Panc1 (cell line): Measurements from ENCODE around the gene ANKRD22. TPM values are rescaled to one million over a fixed set of nuclear protein-coding genes. Genes with fewer than 3 reads are reported as not detected.
A peak's percentile ranks its signal among the peaks of the same experiment; 100 is the strongest.

Experiments
- ATAC-seq: fragments of 200-7000 bp; cut with Tn5 transposase; 2 replicates; pipeline ENCODE4 v1.9.1; 2020; ENCODE audit warnings: mild to moderate bottlenecking, moderate library complexity
- BruUV-seq: library from RNA; stranded (reverse); fragments of 400-500 nt; replicated peaks from 2 replicates; lab custom pipeline; 2021; lab: Mats Ljungman, UMichigan
- CTCF ChIA-PET: fragments of 300-600 bp; sonication (Branson Sonifier 250); formaldehyde crosslinking; loops from one replicate; lab custom pipeline; 2022; ENCODE audit warnings: antibody characterized with exemption; lab: Charles Lee
- POLR2A ChIA-PET: fragments of 300-600 bp; sonication (Branson Sonifier 250); formaldehyde crosslinking; loops from one replicate; lab custom pipeline; 2022; ENCODE audit warnings: antibody characterized with exemption; lab: Charles Lee
- DNase-seq: peaks from one replicate; pipeline ENCODE4 v3.0.0-alpha.2; 2010; ENCODE audit warnings: low read depth, low spot score
- H3K27ac ChIP-seq: 2 replicates; pipeline ENCODE4 v1.5.1; 2011; ENCODE audit warnings: mild to moderate bottlenecking, low read length, inconsistent platforms
- H3K27me3 ChIP-seq: fragments of 200-500 bp; sonication (Bioruptor generic); 2 replicates; pipeline ENCODE4 v1.6.0; 2014; ENCODE audit warnings: low read length, inconsistent platforms; ENCODE audit not compliant: control insufficient read depth, insufficient read depth
- H3K36me3 ChIP-seq: fragments of 200-500 bp; sonication (Bioruptor generic); 2 replicates; pipeline ENCODE4 v1.5.1; 2014; ENCODE audit warnings: inconsistent platforms, mild to moderate bottlenecking, low read length, moderate library complexity; ENCODE audit not compliant: control insufficient read depth, insufficient read depth
- H3K4me1 ChIP-seq: 2 replicates; pipeline ENCODE4 v1.5.1; 2011; ENCODE audit warnings: inconsistent platforms, mild to moderate bottlenecking, low read length, moderate library complexity; ENCODE audit not compliant: control insufficient read depth, insufficient read depth
- H3K4me3 ChIP-seq, 2 experiments: 2 replicates each; pipeline ENCODE4 v1.5.1; 2011 to 2012; ENCODE audit warnings: low read depth in 2 of 2, low read length in 2 of 2, mild to moderate bottlenecking in 2 of 2, inconsistent platforms in 1 of 2, moderate library complexity in 1 of 2
- H3K9me3 ChIP-seq: fragments of 200-500 bp; sonication (Bioruptor generic); 2 replicates; pipeline ENCODE4 v1.5.1; 2014; ENCODE audit warnings: low read depth, mild to moderate bottlenecking, inconsistent platforms, low read length, moderate library complexity; ENCODE audit not compliant: control insufficient read depth, insufficient read depth
- CTCF ChIP-seq: fragments of 450-650 bp; IDR thresholded peaks from 2 replicates; pipeline ENCODE4 v1.5.1; 2017; ENCODE audit warnings: mild to moderate bottlenecking
- POLR2AphosphoS5 ChIP-seq: IDR thresholded peaks from 2 replicates; pipeline ENCODE4 v1.6.1; 2012; ENCODE audit warnings: mild to moderate bottlenecking, low read depth, low read length, moderate library complexity
- REST ChIP-seq, 2 experiments: IDR thresholded peaks; 2 replicates each; pipeline ENCODE4 v1.6.1; 2011 to 2012; ENCODE audit warnings: low read depth in 2 of 2, control low read depth in 1 of 2, low read length in 1 of 2, mild to moderate bottlenecking in 1 of 2, moderate library complexity in 1 of 2; ENCODE audit not compliant: insufficient read depth in 1 of 2
- SIN3A ChIP-seq: IDR thresholded peaks from 2 replicates; pipeline ENCODE4 v1.6.1; 2012; ENCODE audit warnings: low read depth, mild to moderate bottlenecking, low read length, moderate library complexity, borderline replicate concordance; ENCODE audit not compliant: insufficient read depth
- TCF7L2 ChIP-seq: IDR thresholded peaks from 2 replicates; pipeline ENCODE4 v1.6.1; 2011; ENCODE audit warnings: mild to moderate bottlenecking, low read depth, low read length, inconsistent platforms
- in situ Hi-C: cut with HindIII; loops from 2 replicates; pipeline ENCODE4 v1.10.0; 2016; ENCODE audit warnings: low sequenced_read_pairs, low pct_unique_long_range_greater_than_20kb
- intact Hi-C: fragments of 100-400 bp; cut with micrococcal nuclease; formaldehyde crosslinking; loops from one replicate; pipeline ENCODE4 v1.10.0; 2022; ENCODE audit not compliant: unreplicated experiment
- total RNA-seq: library from RNA; stranded (reverse); gene quantifications from one replicate; pipeline ENCODE4 v1.2.1, GENCODE V29; 2021; ENCODE audit not compliant: unreplicated experiment

The ANKRD22 gene
- total RNA-seq, 1 experiment from 2014 or later: 0.15 TPM

- Histone ChIP-seq H3K9me3 (no peaks in the 10 kb centered on the region), H3K4me1 (peaks cover 55% of the 10 kb centered on the region), H3K4me3 (no peak overlapping the region), H3K36me3 (no peaks in the 10 kb centered on the region), H3K27ac (peak overlapping the region; percentile 62; the same call in 1 of the 2 replicates), H3K27me3 (no peaks in the 10 kb centered on the region)
- in situ Hi-C loops (no loop called here), intact Hi-C loops (no loop called here)
- ATAC-seq (no peak), DNase-seq (no peak)
- POLR2A ChIA-PET: no interaction called here
- no TSS peak for BruUV-seq
- TF ChIP-seq TCF7L2 (no peak), REST (IDR thresholded peaks at IDR 0.05; ENCODE audit: insufficient read depth in 1 of 2, low read depth in 2 of 2, low read length in 1 of 2) (no peak), POLR2AphosphoS5 (no peak), SIN3A (no peak), CTCF (no peak)
- CTCF ChIA-PET: no interaction called here
Observed at GRCh38 chr10:88888810-88889445, 37.3 kb upstream of the ANKRD22 start.

- intact Hi-C loops (no loop called here), in situ Hi-C loops (no loop called here)
- H3K27ac ChIP-seq: peak overlapping the region; percentile 100
- TF ChIP-seq REST (IDR thresholded peaks at IDR 0.05; ENCODE audit: insufficient read depth in 1 of 2, low read depth in 2 of 2, low read length in 1 of 2): no peak
- no peak for TF ChIP-seq CTCF
- TF ChIP-seq SIN3A: no peak
- TF ChIP-seq TCF7L2: no peak
- no peak for TF ChIP-seq POLR2AphosphoS5
- ChIA-PET POLR2A (interaction anchor here (0.6 kb wide), 1 partner anchor 10 kb away, joined by 3 read pairs; no protein-coding TSS in a partner anchor), CTCF (no interaction called here)
- peaks cover 60% of the 10 kb centered on the region for H3K4me1 ChIP-seq
- no peak for ATAC-seq
- no peaks in the 10 kb centered on the region for H3K9me3 ChIP-seq
- BruUV-seq: no TSS peak
- H3K4me3 ChIP-seq: no peak overlapping the region
- DNase-seq: no peak
- H3K36me3 ChIP-seq: no peaks in the 10 kb centered on the region
- no peaks in the 10 kb centered on the region for H3K27me3 ChIP-seq
Observed at GRCh38 chr10:88886557-88886956, 34.9 kb upstream of the ANKRD22 start.
